GM21367 (cell line): ENCODE data around the gene CDCP1.

Experiments used
- ATAC-seq: cut with Tn5 transposase; IDR thresholded peaks from one replicate; pipeline ENCODE4 v1.9.1; 2021; ENCODE audit not compliant: unreplicated experiment

Gene CDCP1

DNA sequence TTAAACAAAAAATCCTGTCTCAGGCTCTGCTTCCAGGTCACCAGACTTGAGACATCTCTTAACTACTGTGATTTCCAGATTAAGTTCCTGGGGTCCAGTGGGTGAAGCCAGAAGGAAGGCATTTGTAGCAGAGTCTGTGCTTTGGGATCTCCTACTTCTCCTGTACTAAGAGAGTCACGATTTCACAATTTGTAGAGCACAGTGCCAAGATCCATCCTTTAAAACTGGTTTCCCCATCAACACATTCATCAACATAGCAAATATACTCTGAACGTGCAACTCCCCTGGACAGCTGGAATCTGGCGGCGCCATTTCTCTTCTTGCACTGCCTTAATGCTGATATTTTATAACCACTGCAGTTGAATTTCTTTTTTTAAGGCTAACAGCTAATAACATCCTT lies 33.2 kb downstream of the CDCP1 start:
- no peak for ATAC-seq

DNA sequence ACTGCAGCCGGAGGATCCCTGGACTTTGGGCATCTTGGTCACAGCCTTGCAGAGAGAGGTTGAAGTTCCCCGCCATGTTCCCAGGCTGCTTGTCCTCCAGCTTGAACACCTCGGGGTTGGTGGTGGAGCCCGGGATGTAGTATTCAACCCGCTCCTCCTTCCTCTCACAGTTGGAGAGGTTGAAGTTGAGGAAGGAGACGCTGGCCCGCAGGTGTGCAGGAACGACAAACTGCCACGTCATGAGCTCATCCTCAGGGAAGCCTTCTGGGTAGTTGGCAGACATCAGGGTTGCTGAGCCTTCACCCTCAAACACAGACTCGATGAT lies 35.7 kb downstream of the CDCP1 start:
- no peak for ATAC-seq

DNA sequence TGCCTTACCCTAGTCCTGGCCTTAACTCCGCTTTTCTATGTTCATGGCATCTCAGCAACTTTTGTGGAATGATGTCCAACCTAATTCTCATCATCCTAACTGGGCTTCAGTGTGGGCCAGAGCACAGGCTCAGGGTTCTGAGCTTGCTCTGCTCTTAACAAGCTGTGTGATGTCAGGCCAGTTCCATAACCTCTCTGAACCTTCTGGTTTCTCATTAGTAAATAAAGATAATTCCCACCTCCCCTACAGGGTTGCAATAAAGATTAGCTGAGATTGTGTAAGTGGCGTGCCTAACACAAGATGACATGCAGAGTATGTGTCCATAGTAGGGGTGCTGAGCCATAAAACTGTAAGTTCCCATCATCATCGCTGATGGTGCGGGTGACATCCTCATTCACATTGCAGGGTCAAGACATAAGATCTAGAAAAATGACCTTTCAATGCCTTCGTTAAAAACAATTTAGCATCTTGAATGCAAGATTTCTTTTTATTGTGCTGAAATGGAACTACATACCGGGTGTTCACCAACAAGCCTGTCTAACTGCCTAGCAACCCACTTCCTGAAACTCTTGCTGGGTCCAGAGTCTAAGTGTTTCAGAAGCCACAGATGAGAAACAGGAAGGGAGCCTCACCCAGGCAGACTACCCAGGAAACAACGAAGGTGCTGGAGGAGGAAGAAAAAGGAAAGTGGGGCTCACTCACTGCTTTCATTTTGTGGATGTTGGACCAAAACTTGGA lies 36.2 kb downstream of the CDCP1 start:
- ATAC-seq = no peak

DNA sequence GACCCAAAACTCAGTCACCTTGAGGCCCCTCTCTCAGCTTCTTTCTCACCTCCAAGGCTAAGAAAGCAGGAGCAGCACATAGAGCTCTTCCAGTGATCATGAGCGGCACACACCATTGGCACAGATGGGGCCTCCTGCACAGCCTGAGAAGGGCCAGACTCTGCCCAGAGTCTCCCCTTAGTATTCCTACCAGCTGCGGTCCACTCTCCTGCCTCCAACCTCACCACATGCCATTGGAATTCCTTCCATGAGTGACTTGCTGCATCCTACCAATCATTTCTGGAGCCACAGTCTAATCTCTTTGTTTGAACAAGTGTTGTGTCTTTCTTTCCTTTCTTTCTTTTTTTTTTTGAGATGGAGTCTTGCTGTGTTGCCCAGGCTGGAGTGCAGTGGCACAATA lies 39.3 kb downstream of the CDCP1 start:
- ATAC-seq = no peak

DNA sequence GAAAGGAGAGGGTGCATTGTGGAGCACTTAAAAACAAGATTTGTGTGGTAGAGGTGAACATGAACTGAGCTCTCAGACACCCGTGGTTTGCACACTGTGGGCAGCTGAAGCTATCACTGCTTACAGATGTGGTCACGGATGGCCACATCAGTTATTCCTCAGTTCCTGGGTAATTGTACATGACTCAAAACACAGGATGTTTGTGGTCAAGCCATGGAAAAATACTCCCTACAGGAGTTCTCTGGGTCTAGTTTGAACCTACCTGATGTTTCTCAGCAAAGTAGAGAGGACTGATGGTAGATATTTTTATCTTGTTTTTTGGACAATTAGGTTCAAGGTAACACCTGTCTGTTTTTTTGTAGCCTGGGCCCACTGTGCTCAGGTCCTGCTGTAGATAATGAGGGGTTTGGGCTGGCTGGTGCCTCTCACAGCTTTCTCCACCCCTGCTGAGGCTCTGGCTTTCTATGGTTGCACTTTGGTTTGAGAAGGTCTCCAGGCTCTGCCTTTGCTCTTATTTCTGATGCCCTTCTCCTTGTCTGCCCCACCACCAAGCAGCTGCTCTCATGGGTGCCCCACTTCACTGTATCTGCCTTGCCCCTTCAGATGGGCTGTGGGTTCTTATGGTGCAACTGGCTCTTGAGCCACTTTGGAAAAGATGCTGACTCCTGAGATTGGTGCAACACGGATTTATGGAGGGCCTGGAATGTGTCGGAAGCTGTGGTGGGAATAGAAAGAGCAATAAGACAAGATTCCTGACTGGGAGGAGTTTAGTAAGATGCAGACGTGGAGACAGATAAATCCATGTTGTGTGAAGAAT lies 40.1 kb downstream of the CDCP1 start:
- ATAC-seq = no peak

DNA sequence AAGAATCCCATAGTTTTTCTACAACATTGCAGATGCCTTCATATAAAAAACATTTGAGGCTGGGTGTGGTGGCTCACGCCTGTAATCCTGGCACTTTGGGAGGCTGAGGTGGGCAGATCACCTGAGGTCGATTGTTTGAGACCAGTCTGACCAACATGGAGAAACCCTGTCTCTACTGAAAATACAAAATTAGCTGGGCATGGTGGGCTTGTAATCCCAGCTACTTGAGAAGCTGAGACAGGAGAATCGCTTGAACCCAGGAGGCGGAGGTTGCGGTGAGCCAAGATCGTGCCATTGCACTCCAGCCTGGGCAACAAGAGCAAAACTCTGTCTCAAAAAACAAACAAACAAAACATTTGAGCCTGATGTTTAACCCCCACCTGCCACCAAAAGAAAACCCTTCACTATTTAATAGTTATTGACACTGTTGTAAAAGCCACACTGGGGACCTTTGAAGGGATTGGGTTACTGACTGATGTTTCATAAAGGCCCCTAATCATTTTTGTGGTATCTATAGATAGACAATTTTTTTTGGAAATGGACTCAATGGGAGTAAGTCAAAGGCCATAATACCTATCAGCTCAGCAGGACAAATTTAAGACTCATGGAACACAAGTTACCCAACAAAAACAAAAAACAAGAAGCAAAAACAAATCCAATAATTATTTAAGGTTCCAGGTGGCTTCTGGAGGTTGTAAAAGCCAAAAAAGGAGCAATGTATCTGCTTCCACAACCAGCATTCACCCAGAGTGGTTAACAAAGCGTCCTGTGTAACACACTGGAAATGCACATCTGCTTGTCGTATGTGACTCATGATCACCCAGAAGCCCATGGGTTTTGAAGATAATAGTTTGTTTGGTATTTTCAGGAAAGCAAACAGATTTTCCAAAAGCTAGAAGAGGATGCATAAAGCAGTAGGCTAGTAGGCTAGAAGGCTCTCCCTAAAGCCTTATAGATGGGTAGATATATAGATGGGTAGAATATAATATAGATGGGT lies 41.2 kb downstream of the CDCP1 start:
- ATAC-seq = no peak

DNA sequence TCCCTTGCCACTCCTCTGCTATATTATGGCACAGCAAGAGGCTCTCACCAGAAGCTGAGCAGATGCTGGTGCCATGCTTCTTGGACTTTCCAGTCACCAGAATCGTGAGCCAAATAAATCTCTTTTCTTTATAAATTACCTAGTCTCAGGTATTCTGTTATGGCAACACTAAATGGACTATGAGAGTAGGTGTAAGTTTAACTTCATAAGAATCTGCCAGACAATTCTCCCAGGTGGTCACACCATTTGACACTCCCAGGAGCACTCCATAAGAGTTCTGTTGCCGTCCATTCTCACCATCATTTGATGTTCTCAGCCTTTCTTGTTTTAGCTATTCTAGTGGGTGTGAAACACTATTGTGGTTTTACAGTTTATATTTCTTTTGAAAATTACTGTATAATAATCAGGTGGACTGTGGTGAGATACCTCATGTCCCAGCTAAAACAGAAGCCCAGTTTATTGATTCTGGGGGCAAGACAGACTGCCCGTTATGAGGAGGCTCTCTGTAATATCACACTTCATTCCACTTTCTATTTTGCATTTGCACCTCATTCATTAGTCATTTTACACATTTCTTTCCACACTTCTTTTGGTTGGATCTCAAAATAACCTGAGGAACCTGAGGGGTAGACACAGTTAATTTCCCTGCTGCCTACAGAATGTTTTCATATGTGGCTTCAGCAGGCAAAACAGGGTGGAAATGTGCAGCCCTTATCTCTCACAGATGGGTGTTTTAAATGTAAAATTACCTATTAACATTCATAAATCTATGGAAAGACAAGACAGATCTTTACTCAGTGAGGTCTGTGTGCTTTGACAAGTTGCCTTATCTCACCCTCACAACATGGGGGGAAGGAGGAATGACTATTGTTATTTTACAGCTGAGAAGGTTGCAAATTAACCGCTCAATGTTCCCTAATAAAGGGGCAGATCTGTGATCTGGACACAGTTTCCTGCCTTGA lies 42.1 kb downstream of the CDCP1 start:
- no peak for ATAC-seq

DNA sequence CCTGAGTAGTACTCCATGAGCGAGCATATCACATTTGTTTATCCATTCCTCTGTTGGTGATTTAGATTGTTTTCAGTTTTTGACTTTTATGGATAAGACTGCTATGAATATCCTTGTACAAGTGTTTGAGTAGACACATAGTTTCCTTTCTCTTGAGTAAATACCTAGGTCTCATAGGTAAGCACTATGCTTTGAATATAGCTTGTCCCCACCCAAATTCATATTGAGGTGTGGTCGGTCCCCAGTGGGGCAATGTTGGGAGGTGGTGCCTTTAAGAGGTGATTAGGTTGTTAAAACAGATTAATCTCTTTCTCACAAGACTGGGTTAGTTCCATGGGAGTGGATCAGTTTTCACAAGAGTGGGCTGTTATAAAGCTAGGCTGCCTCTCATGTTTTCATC lies 42.8 kb downstream of the CDCP1 start:
- no peak for ATAC-seq

DNA sequence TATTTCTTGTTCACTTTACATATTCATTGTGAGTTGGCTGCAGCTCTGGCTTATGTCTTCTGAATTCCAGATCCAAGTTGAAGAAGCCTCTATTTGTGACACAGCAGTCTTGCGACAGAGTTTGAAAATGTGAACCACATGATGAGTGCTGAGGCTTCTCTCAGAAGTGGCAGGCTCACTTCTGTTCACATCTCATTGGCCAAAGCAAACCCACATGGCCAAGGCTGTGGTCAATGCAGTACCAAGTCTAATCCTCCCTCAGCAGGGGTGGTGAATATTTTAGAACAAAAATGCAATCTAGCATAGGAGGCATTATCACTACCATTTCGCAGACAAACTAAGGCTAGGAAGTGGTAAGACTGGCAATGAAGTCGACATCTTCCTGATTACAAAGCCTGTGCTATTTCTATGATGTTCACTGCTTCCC lies 45.2 kb downstream of the CDCP1 start:
- no peak for ATAC-seq

DNA sequence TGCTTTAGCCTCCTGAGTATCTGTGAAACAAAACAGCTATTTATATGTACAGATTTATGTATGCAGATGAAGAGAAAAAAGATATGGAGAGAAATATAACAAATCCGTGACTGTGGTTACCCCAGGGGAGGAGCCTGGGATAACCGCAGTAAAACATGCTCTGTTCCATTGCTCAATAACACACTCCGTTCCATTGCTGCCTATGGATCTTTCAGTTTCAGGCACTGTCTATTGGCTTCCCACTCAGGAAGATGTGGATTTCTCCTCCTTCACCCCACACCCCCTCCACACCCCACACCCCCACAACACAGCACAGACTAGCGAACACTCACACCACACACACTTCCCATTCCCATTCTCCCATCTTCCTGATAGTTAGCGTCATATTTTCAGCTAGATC lies 47.9 kb downstream of the CDCP1 start:
- no peak for ATAC-seq

DNA sequence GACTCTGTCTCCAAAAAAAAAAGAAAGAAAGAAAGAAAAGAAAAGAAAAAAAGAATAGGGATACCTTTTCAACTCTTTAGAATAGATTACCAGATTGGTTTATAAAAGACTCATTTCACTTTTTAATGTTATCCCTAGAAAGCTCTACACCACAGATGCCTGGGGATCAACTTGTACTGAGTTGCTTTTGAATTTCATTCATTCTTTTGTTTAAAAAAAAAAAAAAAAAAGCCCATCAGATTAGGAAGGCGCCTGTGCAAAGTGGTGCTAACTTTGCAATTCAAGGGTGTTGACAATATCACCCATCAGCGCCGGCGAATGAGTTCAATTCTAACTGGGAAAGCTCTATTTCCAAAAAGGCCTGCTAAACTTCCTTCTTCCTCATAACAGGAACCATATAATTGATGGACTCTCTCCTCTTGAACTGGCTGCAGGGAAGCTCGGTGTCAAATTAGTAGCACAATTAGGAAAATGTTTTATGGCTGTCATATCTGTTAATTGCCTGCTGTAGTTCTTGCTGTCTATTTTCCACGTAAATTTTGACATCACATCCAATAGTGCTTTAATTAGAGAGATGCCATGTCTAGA lies 48.8 kb downstream of the CDCP1 start:
- no peak for ATAC-seq

DNA sequence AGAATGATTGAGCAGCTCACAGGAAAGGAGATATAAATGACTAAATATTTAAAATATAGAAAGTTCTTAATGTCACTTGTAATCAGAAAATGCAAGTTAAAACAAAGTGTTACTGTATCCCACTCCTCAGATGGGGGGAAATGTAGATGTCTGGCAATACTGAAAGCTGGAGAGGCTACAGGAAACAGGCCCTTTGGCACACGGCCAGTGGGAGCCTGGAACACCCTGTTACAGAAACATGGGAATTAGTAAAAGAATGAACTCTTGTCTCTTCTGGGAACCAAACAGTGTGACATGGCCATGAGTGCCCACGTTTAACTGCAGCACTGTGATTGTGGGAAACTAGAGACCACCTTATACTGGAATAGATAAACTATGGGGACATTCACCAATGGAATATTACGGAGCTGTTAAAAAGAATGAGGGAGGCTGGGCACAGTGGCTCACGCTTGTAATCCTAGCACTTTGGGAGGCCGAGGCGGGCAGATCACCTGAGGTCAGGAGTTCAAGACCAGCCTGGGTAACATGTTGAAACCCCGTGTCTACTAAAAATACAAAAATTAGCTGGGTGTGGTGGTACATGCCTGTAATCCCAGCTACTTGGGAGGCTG lies 50.2 kb downstream of the CDCP1 start:
- ATAC-seq = no peak

DNA sequence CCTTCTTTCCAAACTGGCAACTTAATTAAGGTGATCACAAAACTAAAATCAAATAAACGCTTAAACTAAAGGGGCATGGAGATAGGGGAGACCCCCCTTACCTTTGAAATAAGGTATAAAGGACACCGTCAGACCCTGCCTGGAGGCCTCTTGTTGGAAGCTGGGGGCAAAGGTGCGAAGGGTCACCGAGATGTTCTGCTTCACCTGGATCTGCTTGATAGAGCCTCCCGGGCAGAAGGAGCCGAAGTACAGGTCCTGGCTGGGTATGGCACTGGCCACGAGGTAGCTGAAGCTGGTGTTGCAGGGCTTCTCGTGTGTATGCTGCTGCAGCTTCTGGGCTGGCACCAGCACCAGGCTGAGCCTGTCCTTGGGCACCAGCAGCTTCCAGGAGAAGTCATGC lies 53.0 kb downstream of the CDCP1 start:
- no peak for ATAC-seq

DNA sequence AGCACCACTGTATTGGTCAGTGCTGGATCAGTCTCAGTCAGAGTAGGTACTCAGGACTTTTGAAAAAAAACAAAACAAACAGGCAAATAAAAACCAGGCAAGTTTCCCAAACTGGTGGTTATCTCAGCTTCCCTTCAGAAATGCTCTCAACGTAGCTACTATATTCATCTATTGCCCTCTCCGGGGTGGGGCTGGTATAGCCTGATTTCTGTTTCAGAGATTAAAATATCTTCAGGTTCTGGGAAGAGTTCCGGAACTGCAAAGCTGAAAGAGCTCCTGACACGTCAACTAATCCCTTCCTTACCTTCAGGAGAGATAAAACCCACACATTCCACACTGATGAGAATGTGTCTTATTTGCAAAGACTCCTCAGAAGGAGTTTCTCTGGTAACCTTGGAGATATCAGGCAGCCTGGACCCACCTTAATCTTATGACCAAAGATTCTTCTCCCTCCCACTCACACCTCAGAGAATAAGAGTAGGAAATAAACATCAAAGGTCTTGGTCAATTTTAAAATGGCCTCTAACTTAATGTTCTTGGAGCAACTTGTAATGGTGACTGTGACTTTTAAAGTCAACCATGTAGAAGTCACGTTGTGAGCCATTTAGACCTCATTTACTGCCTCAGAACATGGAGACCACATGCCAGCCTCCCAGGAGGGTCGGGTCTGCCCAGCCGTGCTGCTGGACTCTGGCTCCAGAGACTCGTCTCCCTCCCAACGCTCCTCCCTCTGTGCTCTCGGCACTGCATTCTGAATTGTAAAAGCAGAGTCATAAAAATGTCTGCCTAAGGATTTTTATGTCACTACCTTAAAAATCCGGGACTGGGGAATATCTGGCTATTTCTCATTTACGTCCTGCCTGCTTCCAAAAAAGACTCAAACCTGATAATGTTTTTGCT lies 53.8 kb downstream of the CDCP1 start:
- ATAC-seq = no peak

DNA sequence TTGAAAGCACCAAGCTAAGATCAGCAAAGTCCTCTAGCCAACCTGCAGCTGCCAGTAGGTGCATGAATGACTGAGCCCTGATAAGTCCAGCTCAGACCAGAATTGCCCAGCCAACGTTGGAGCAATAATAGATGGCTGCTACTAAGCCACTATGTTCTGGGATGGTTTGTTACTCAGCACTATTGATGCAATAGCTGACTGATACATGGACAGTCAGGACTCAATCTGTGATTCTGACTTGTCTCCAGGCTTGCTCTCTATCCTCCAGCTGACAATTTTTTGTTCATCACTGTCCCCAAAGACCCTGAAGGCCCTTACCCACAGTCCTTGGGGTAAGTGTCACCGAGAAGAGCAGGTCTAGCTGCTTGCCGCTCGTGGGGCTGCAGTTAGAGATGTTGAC lies 55.3 kb downstream of the CDCP1 start:
- ATAC-seq = no peak

DNA sequence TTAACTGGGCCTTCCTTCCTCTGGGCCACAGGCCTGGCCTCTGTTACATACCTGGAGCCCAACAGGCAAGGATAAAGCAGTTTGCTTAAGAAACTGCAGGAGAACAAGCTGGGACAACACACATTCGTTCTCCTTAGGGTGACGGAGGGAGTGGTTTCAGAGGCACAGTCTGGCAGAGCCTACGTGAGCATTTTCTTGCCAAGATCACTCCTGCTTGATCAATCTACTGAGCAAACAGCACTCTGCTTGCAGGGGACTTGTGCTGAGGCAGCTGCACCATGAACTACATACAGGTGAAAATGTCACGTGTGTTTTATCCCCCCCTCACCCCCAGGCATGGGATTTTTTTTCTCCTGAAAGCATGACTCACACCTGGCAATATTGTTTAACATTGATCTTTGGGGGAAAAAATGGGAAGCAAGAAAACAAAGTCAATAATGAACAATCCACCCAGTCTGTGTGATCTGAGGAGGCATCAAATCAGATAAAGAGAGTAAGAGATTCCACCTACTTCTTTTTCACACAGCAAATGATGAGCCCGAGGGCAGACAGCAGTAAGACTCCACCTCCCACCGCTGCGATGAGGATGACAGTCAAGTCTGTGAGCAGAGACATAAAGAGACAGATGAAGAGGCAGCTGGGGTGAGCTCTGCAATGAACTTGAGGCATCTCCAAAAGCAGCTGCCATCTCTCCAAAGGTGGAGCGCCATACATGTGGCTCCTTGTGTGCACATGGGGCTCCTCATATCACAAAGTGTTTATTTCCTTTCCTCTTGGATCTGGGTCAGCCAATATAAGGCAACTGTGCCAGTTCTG lies 57.4 kb downstream of the CDCP1 start:
- ATAC-seq = no peak

DNA sequence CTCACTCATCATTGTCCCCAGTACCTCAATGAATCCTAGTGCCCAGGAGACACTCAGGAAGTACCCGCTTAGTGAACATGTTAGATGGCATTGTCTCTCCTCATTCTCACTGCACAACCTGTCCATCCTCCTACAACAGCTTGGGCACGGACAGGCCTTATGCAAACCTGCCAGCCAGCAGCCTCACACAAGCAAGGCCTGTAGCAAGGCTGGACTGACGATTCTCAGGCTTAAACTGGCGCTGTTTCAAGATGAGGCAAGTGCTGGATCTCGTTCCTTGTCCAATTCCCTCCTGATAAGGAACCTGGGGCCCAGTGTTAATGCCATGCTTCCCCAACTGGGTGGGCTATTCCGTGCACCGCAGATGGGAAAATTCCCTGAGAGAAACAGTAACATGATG lies 59.0 kb downstream of the CDCP1 start:
- no peak for ATAC-seq
